ENCODE measurements around the gene DST.

DST gene

GRCh38 chr6:56605435-56605834 lies 37.3 kb downstream of the DST start:
- TF ChIP-seq, protein P1, sequence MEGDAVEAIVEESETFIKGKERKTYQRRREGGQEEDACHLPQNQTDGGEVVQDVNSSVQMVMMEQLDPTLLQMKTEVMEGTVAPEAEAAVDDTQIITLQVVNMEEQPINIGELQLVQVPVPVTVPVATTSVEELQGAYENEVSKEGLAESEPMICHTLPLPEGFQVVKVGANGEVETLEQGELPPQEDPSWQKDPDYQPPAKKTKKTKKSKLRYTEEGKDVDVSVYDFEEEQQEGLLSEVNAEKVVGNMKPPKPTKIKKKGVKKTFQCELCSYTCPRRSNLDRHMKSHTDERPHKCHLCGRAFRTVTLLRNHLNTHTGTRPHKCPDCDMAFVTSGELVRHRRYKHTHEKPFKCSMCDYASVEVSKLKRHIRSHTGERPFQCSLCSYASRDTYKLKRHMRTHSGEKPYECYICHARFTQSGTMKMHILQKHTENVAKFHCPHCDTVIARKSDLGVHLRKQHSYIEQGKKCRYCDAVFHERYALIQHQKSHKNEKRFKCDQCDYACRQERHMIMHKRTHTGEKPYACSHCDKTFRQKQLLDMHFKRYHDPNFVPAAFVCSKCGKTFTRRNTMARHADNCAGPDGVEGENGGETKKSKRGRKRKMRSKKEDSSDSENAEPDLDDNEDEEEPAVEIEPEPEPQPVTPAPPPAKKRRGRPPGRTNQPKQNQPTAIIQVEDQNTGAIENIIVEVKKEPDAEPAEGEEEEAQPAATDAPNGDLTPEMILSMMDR (IDR thresholded peaks at IDR 0.05; ENCODE audit: low read depth, low read length, missing control alignments), result no peak
- DNase-seq (ENCODE audit: extremely low read depth, low read depth), result no peak

GRCh38 chr6:56604186-56604585 lies 38.5 kb downstream of the DST start:
- H3K4me3 ChIP-seq (replicated peaks; ENCODE audit: low read depth, low read length), result no peak overlapping the region
- TF ChIP-seq, protein P1 (IDR thresholded peaks at IDR 0.05; ENCODE audit: low read depth, low read length, missing control alignments), result no peak
- no peak for DNase-seq (ENCODE audit: extremely low read depth, low read depth)

More at GRCh38 chr6:56605435-56605834, 37.3 kb downstream of the DST start:
- no peak overlapping the region for H3K4me3 ChIP-seq (replicated peaks; ENCODE audit: low read depth, low read length)

DNA sequence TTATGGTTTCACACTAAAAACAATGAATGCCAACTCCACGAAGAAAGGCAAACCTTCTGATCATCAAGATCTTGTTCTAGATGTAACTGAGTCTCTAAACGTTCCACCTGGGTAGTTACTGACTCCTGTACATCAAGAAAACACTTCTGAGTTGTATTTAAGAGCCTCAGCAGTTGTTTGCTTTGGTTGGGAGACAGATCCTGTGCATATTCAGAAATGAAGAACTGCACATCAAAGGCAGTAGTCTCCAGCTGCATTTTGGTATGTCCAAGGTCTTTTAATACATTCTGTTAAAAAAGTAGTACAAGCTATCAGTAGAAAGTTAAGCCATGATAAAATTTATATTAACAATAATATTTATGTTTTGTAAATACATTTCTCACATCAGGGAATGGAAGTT lies 41.3 kb downstream of the DST start:
- TF ChIP-seq, protein P1 (IDR thresholded peaks at IDR 0.05; ENCODE audit: low read depth, low read length, missing control alignments), result no peak
- H3K4me3 ChIP-seq (replicated peaks; ENCODE audit: low read depth, low read length), result no peak overlapping the region
- DNase-seq (ENCODE audit: extremely low read depth, low read depth), result no peak

DNA sequence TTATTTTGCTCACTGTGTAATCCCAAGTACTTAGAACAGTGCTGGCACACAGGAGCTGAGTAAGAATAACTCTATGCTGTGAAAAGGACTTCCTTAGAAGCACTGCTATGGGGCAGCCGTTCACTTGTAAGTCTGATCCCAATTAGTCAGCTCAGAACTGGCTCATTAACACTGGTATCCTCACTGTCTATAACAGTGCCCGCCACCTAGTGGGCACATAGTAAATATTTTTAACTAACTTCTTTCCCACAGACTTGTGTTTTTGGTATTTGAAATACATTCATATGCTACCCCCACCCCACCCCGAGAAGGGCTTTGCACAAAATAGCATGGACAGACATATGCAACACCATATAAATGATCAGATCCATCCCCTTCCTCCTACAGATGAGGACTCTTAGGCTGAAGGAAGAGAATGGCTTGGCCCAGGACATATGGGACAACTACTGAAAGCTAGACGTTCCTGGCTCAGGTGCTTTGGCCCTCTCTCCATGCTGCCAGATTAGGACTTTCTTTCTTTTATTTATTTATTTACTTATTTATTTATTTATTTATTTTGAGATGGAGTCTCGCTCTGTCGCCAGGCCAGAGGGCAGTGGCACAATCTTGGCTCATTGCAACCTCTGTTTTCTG lies 47.1 kb downstream of the DST start:
- TF ChIP-seq, protein P1 (IDR thresholded peaks at IDR 0.05; ENCODE audit: low read depth, low read length, missing control alignments), result peak; percentile 66
- no peak for DNase-seq (ENCODE audit: extremely low read depth, low read depth)
- H3K4me3 ChIP-seq (replicated peaks; ENCODE audit: low read depth, low read length), result no peak overlapping the region

DNA sequence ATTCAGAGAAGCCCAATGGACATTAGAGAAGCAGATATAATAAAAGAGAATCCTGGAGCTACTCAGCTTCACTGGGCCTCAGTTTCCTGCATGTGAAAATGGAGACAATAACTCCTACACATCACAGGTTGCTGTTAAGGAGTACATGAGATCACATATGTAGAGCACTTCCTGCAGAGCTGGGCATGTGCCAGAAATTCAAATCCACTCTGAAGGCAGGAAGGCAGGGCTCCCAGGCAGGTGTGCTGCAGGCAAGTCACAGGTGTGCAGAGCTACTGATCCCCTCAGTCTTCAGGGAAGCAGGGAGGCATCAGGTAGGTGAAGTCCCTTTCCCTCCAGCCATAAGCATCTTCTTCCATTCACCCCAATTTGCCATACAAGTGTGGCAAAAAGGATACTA lies 48.0 kb downstream of the DST start:
- TF ChIP-seq, protein P1 (IDR thresholded peaks at IDR 0.05; ENCODE audit: low read depth, low read length, missing control alignments), result no peak
- DNase-seq (ENCODE audit: extremely low read depth, low read depth), result no peak
- no peak overlapping the region for H3K4me3 ChIP-seq (replicated peaks; ENCODE audit: low read depth, low read length)

GRCh38 chr6:56593801-56594318 lies 48.8 kb downstream of the DST start:
- H3K4me3 ChIP-seq (replicated peaks; ENCODE audit: low read depth, low read length), result no peak overlapping the region
- TF ChIP-seq, protein P1 (IDR thresholded peaks at IDR 0.05; ENCODE audit: low read depth, low read length, missing control alignments), result no peak
- no peak for DNase-seq (ENCODE audit: extremely low read depth, low read depth)

DNA sequence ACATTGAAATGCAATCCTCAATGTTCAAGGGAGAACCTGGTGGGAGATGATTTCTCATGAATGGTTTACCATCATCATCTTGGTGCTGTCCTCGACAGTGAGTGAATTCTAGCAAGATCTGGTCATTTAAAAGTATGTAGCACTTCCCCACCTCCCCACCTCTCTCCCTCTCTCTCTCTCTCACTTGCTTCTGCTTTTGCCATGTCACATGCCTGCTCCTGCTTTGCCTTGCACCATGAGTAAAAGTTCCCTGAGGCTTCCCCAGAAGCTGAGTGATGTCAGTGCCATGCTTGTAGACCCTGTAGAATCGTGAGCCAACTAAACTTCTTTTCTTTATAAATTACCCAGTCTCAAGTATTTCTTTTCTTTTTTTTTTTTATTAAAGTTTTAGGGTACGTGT lies 60.5 kb downstream of the DST start:
- TF ChIP-seq, protein P1 (IDR thresholded peaks at IDR 0.05; ENCODE audit: low read depth, low read length, missing control alignments), result no peak

More for the DNA sequence above, 60.5 kb downstream of the DST start:
- no peak overlapping the region for H3K4me3 ChIP-seq (replicated peaks; ENCODE audit: low read depth, low read length)
- DNase-seq (ENCODE audit: extremely low read depth, low read depth), result no peak

All from HFF-Myc (cell line).